Measurements from ENCODE around the gene SETD9.
A peak's percentile ranks its signal among the peaks of the same experiment; 100 is the strongest.

The SETD9 gene

GRCh38 chr5:56951126-56951945 lies 41.9 kb downstream of the SETD9 start:
- Histone ChIP-seq H3K27ac (peak overlapping the region; percentile 77 to 89), H3K36me3 (peaks cover 0 to 6% (median 0%) of the 10 kb centered on the region in 3 donors), H3K4me3 (peak overlapping the region; percentile 89 to 93), H3K4me1 (peaks cover 0 to 19% (median 12%) of the 10 kb centered on the region in 4 donors), H3K9me3 (no peaks in the 10 kb centered on the region), H3K27me3 (no peaks in the 10 kb centered on the region)
- TF ChIP-seq, protein P1, sequence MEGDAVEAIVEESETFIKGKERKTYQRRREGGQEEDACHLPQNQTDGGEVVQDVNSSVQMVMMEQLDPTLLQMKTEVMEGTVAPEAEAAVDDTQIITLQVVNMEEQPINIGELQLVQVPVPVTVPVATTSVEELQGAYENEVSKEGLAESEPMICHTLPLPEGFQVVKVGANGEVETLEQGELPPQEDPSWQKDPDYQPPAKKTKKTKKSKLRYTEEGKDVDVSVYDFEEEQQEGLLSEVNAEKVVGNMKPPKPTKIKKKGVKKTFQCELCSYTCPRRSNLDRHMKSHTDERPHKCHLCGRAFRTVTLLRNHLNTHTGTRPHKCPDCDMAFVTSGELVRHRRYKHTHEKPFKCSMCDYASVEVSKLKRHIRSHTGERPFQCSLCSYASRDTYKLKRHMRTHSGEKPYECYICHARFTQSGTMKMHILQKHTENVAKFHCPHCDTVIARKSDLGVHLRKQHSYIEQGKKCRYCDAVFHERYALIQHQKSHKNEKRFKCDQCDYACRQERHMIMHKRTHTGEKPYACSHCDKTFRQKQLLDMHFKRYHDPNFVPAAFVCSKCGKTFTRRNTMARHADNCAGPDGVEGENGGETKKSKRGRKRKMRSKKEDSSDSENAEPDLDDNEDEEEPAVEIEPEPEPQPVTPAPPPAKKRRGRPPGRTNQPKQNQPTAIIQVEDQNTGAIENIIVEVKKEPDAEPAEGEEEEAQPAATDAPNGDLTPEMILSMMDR (IDR thresholded peaks at IDR 0.05): no peak
- DNase-seq: peak in 1 of 2 donors; percentile 68
- intact Hi-C loops (cut with DNase I; ENCODE audit: low total_unique reads): loop anchor here (5.0 to 10.0 kb wide), 2 partner anchors 44 to 263 kb away; partner anchors contain the start of gene SETD9

GRCh38 chr5:56951946-56952691 lies 42.7 kb downstream of the SETD9 start, which contains the start of gene MIER3:
MIER3 (minus strand) TSS chr5:56952123; CDS start chr5:56952102, 21 bp downstream.
- intact Hi-C loops (cut with DNase I; ENCODE audit: low total_unique reads): loop anchor here (5.0 to 10.0 kb wide), 2 partner anchors 45 to 263 kb away; partner anchors contain the start of gene SETD9
- H3K9me3 ChIP-seq: no peaks in the 10 kb centered on the region

DNA sequence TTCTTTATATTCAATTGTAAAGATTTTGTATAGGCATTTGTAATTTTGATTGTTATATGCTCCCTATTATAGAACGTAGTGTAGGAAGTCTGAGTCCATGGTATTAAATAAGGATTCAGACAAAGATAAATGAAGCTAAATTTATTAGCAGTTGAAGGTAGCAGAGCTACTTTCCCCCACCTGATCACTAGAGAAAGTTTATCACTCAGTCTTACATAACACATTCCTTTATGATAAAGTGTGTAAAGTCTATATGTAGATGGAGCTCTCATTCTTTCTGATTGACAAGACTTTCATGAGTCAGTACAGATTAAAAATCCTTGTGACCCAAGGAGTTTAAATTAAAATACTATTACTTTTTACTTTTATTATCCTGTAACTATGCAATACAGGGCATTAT lies 44.9 kb downstream of the SETD9 start:
- no peaks in the 10 kb centered on the region for H3K9me3 ChIP-seq
- no peaks in the 10 kb centered on the region for H3K36me3 ChIP-seq
- no peaks in the 10 kb centered on the region for H3K27me3 ChIP-seq
- TF ChIP-seq, protein P1 (IDR thresholded peaks at IDR 0.05): no peak
- H3K27ac ChIP-seq: no peak overlapping the region
- intact Hi-C loops (cut with DNase I; ENCODE audit: low total_unique reads): loop anchor here (5.0 to 10.0 kb wide), 2 partner anchors 47 to 261 kb away; partner anchors contain the start of gene SETD9
- no peak overlapping the region for H3K4me3 ChIP-seq
- peaks cover 0 to 19% (median 10%) of the 10 kb centered on the region in 4 donors for H3K4me1 ChIP-seq
- no peak for DNase-seq

More at GRCh38 chr5:56951946-56952691, 42.7 kb downstream of the SETD9 start, which contains the start of gene MIER3:
- TF ChIP-seq, protein P1 (IDR thresholded peaks at IDR 0.05): no peak
- DNase-seq: peak; percentile 58 to 86
- no peaks in the 10 kb centered on the region for H3K36me3 ChIP-seq
- no peaks in the 10 kb centered on the region for H3K27me3 ChIP-seq
- H3K27ac ChIP-seq: peak within 1 kb of the TSS; percentile 77 to 89
- peaks cover 0 to 19% (median 12%) of the 10 kb centered on the region in 4 donors for H3K4me1 ChIP-seq
- H3K4me3 ChIP-seq: peak within 1 kb of the TSS; percentile 89 to 93

GRCh38 chr5:56958595-56958994 lies 49.2 kb downstream of the SETD9 start:
- peaks cover 0 to 14% of the 10 kb centered on the region in 2 donors for H3K27me3 ChIP-seq
- H3K36me3 ChIP-seq: no peaks in the 10 kb centered on the region
- no peak for DNase-seq
- no peaks in the 10 kb centered on the region for H3K9me3 ChIP-seq
- intact Hi-C loops (cut with DNase I; ENCODE audit: low total_unique reads): loop anchor here (10.0 kb wide), 1 partner anchor 256 kb away; no protein-coding TSS in a partner anchor
- TF ChIP-seq, protein P1 (IDR thresholded peaks at IDR 0.05): no peak
- H3K4me3 ChIP-seq: no peak overlapping the region
- no peaks in the 10 kb centered on the region for H3K4me1 ChIP-seq
- no peak overlapping the region for H3K27ac ChIP-seq

GRCh38 chr5:56959326-56959725 lies 49.9 kb downstream of the SETD9 start:
- Histone ChIP-seq H3K9me3 (no peaks in the 10 kb centered on the region), H3K27me3 (peaks cover 0 to 14% of the 10 kb centered on the region in 2 donors), H3K27ac (no peak overlapping the region), H3K4me3 (no peak overlapping the region), H3K4me1 (no peaks in the 10 kb centered on the region), H3K36me3 (no peaks in the 10 kb centered on the region)
- TF ChIP-seq, protein P1 (IDR thresholded peaks at IDR 0.05): no peak
- intact Hi-C loops (cut with DNase I; ENCODE audit: low total_unique reads): loop anchor here (10.0 kb wide), 1 partner anchor 255 kb away; no protein-coding TSS in a partner anchor
- DNase-seq: no peak

Data from tibial artery (tissue), 4 donors.